ENCODE data around the gene HOXD10.

The HOXD10 gene

DNA sequence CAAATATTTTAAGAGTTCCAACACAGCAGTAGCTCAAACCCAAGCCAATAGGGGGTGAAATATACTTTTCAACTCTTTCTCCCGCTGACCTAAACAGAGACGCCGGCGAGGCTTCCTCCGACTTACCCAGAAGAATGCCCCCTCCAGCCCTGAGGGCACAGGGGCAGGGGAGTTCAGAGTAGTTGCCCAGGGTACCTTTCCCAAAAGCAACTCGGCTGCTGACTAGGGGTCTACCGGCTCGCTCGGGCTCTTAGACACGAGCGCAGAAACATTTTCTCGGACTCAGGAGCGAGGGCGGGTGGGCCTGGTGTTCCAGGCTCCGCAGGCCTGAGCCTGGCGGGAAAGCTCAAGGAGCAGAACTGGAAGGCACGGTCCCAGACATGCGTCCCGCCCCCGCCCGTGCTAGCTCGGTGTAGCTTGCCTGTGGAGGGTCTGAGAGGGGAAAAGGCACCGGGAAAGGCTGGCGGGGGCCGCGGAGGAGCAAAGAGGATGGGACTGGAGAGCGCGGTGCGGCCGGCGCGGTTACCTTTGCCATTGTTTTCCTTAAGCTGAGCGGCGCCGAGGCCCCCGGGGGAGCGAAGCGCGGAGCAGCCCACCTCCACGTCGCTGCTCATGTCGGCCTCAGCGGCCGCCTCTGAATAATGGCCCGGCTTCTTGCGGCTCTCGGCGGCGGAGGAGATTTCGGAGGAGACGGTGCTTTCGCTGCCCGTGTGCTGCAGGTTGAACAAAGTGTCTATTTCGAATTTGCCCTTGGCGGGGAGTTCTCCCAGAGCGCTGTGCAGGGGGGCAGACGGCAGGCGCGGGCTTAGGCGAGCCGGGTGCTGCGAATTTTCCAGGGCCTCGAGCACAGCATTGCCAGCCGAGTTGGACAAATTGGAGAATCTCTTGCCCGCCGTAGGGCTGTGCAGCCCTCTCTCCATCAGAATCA, 33.5 kb upstream of the HOXD10 start:
- no peak for DNase-seq (ENCODE audit: low read depth in 4 of 4, low spot score in 1 of 4)

DNA sequence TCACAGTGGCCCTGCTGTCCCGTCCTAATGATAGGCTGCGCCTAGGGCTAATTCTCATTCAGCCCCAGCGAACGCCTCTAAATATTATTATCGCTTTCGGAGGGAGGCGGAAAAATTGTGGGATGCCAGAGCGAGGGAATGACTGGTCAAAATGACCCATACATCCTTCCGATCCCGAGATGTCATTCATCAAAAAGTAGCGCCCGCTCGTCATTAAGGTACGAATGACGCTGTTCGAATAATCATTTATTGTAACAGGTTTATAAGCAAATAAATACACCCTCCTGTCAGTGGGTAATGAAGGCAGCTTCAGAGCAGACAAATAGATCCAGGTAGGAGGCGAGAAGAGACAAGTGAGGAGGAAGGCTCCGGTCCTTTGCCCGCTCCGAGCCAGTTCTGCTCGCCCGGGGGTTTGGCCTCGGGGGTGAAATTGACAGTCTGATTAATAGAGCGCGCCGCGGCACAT, 32.7 kb upstream of the HOXD10 start, which contains the start of gene EVX2:
Gene EVX2, minus strand, starts transcription at position 167 of the 466 bp plus-strand sequence. CDS start 186 bp downstream, outside the sequence.
- DNase-seq (ENCODE audit: low read depth in 4 of 4, low spot score in 1 of 4): no peak

DNA sequence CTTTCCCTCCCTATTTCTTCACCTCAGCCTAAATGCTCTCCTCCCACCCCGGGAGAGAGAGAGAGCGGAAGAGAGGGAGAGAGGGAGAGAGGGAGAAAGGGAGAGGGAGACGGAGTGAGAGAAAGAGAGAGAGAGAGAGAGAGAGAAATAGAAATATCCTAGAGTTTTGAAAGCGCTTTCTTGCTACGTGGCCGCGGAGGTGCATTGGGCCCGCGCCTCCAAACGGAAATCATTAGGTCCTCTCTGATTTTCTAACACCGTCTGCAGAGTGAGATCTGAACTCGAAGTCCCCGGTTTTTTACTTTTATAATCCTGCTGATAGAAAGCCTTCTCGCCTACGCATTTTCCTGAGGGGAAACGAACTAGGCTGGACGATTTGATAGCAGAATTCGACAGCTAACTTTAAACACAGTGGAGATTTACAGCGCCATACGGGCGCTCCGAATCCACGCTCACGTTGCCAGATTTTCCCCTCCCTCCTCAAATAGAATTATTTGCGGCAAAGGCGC, 31.9 kb upstream of the HOXD10 start:
- no peak for DNase-seq (ENCODE audit: low read depth in 4 of 4, low spot score in 1 of 4)

DNA sequence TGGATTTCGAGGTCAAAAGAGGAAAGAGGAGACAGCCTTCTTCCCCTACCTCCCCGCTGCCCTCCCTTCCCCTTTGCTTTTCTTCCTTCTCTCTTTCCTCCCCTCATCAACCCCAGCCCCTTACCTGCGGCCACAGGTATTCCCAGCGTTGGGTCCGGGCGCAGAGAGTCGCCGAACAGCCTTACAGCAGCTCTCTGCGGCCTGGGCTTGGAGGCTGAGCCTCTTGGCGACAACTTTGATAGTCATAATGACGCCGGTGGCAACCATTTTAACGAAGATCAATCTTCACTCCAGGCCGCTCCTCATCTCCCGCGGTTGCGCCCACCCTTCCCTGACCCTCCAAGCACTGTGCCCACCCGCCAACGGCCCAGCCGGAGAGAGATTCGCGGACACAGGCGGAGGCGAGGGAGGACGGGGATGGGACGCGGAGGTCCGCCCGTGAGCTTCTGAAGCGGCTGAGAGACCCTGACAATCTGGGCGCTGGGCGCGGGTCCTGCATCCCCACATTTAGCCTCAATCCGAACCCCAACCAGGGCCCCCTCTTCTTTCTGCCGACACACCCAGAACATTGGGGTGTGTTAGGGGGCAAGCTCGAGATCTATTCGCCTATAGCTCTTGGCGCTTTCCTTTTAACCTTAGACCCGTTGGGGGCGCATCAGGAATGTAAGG, 31.3 kb upstream of the HOXD10 start:
- no peak for DNase-seq (ENCODE audit: low read depth in 4 of 4, low spot score in 1 of 4)

DNA sequence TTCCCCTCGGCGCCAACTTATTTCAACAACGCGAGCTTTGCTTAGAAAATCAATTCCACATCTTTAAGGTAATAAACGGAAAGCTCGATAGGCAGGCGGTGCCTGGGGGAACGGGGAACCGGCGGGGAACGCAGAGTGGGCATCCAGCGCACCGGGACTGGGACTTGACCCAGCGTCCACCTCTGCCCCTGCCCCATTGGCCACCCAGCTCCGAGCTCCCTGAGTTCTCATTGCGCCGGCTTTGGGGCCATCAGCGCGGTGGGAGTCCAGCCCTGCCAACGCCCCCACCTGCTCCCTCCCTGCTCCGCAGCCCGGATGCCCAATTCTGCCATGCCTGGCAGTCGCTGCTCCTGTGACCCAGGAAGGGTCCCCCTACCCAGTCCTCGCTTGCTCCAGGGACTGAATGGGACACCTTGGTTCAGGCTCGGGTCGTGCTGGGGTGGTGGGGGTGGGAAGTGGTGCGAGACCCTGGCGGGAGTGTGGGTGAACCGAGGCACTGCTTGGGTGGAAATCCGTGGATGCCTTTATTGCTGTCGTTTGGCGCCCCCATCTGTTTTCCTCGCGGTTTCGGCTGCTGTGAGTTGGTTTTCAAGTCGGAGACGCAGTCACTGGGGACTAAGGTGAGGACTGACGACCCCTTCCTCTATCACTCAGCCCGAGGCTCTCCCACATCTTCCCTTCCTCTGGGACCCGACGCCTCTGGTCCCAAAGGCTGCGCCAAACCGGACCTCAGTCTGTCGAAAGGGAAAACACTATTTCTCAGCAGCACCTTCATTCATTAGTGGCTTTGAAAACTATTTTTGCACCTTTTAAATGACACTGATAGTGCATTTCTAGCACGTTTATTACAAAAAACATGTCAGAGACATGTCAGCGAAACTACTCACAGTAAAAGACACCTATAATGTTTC, 30.5 kb upstream of the HOXD10 start:
- no peak for DNase-seq (ENCODE audit: low read depth in 4 of 4, low spot score in 1 of 4)

DNA sequence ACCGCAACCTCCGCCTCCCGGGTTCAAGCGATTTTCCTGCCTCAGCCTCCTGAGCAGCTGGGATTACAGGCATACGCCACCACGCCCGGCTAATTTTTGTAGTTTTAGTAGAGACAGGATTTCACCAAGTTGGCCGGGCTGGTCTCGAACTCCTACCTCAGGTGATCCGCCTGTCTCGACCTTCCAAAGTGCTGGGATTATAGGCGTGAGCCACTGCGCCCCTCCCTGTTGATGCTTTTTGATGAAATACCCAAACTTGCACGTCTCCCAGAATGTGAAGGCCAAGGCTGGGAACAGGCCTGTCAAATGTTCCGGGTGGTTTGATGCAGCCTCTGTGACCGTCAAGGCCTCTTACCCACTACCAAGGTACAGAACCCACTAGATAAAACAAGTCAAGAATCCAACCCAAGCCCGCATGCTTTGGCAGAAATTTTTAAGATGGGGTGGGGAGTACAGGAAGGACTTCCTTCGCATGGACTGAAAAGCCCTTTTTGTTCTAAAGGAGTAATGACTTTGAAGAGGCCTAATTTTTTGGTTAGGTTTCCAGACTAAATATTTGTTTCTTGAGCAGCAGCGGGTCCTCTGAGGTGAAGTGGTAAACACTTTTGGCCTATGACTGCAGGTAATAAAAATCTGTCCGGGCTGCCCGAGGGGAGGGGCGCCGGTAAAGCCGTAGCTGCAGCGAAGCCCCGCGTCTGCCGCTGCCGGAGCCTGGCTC, 29.1 kb upstream of the HOXD10 start:
- DNase-seq (ENCODE audit: low read depth in 4 of 4, low spot score in 1 of 4): no peak

DNA sequence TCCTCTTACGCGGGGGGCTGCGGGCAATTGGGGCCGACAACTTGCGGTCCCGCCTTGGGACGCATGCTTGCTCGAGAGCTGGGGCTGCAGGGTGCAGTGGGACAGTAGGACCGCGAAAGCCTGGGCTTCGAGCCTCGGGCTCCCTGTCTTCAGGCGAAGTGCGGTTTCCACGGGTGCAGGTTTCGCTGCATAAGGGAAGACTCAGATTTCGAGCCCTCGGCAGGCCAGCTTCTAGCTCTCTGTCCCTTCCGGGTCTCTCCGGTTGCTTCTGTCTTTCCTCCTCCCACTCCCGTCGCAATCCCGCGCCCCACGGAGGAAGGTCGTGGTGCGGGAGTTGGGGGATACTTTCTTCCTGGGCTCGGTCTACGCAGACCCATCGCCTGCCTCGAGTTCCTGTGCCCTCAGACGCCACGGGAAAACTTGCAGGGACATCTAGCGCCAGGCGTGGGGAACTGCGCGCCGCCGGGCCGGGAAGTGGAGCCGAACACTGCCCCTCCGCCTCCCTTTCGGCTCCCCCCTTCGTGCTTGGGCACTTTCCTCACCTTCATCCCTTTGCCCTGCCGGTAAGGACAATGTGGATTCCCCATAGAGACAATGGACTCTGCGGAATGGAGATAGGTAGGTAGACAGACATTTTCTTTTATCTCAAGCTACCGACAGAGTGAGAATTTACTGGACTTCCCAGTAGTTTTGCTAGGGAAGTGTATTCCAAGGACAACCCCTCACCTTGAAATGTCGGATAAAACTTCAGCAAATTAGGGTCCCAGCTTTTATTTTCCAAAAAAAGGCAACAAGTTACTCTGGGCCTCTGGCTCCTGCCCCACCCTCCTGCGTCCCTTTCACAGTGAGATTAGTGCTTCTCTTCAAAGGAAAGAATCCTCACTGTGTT, 28.3 kb upstream of the HOXD10 start:
- no peak for DNase-seq (ENCODE audit: low read depth in 4 of 4, low spot score in 1 of 4)

DNA sequence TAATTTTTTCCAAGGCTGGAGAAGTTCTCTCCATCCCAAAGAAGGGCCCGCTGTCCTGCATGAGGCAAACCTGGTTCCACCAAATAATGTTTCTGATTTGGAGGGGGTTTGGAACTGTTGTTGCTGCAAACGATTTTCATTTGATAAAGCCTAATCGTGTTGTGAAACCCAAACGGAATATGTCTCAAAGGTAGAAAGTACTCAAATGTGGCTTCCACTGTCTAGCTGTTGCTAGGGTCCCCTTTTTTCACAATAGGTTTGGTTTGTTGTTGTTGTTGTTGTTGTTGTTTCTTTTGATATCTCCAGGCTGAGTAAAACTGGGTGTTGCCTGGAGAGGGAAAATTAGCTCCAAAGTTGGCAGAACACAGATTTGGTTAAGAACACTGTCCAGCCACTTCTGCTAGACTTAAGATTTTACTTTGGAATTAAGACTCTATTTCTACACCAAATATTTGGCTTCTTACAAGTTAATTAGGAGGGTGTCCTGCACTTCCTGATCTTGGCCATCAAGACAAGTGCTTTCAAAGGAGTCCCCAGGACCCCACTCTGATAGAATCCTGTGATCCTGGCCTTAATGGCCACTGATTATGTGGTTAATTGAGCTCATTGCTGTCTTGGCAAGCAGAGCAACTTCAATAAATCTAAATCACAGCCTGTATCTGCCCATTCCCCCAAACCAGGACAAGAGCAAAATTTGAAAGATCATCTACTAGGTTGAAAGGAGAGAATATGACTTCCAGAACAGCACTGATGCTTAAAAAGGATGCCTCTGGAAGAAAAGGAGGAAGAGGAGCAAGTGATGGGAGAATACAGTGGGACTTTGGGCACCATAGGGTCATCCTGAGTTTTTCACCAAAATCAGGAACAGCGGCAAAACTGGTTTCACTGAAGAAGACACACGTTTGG, 27.4 kb upstream of the HOXD10 start:
- DNase-seq (ENCODE audit: low read depth in 4 of 4, low spot score in 1 of 4): no peak

DNA sequence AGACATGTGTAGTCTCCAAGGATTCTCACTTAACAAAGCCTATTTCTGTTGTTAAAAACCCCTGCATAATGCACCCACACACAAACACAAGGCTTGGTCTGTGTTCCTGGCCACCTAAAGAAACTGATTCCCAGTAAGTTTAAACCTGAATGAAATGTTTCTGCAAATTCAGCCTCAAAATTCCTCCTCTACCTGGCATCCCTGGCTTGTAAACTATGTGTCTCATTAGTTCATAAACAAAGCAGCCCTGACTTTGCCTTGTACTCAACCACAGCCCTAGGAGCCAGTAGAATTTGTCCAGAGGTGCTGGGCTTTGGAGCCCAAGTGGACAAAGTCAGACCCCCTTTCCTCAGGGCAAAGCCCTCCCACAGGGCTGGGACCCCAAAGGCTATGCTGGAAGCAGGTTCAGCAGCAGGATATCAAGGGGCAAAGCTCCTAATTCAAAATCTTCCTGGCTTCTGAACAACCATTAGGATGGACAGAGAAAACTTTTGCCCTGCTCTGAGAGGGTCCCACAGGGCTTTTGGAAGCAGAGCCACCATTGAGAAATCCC, 26.7 kb upstream of the HOXD10 start:
- no peak for DNase-seq (ENCODE audit: low read depth in 4 of 4, low spot score in 1 of 4)

DNA sequence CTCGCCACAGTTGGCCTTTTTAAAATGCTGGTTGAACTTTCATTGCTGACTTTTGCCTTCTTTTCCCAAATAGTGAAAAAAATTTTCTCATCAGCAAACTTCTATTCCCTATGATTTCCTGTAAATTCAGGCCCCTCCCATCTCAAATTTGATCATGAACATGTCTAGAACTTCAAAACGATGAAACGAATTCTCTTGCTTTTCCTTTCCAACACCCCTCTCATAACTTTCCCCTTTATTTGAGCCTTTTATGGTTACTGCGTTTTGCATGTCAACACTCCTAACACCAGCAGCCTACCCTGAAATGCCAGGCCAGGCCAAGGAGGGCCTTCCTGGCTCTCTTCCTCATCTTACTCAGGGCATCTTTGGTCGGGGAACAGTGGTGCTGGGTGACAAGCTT, 25.7 kb upstream of the HOXD10 start:
- no peak for DNase-seq (ENCODE audit: low read depth in 4 of 4, low spot score in 1 of 4)

DNA sequence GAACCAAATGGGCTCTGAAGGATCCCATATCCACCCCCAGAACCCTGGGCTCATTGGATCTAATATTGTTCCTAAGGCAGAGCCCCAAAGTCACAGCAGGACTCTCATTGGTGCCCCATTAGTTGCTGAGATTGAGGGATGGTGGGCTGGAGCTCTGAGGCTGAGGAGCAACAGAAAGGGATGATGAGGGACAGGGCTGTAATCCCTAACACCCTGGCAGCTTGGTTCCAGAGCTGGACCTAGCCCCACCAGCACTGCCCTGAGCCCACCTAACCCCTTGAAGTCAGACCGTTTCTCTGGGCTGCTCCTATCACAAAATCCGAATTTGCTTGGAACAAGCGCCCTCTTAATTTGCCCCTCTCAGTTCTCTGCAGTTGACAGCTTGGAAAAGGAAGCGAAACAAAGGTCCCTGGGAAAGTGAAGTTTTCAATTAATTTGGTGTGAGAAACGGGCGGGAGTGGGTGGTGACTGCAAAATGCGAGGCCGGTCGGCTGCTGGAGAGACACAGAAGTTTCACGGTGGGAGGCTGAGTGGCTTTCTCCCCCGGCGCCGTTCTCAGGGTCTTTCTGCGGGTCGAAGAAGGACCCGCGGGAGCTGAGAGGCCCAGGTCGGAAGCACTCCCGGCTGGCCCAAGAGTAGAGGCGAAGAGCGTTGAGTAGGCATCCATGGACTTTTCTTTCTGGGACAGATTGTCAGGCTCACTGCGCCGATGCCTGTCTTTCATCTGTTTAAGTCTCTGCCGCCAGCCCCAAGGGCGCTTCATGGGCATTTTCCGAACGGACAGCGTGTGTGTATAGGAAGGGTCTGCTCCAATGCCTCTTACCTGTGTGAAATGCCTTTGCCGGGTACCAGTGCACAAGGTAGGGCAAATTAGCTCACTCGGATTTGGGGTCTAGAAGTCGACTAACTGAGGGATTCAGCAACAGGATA, 25.0 kb upstream of the HOXD10 start:
- no peak for DNase-seq (ENCODE audit: low read depth in 4 of 4, low spot score in 1 of 4)

DNA sequence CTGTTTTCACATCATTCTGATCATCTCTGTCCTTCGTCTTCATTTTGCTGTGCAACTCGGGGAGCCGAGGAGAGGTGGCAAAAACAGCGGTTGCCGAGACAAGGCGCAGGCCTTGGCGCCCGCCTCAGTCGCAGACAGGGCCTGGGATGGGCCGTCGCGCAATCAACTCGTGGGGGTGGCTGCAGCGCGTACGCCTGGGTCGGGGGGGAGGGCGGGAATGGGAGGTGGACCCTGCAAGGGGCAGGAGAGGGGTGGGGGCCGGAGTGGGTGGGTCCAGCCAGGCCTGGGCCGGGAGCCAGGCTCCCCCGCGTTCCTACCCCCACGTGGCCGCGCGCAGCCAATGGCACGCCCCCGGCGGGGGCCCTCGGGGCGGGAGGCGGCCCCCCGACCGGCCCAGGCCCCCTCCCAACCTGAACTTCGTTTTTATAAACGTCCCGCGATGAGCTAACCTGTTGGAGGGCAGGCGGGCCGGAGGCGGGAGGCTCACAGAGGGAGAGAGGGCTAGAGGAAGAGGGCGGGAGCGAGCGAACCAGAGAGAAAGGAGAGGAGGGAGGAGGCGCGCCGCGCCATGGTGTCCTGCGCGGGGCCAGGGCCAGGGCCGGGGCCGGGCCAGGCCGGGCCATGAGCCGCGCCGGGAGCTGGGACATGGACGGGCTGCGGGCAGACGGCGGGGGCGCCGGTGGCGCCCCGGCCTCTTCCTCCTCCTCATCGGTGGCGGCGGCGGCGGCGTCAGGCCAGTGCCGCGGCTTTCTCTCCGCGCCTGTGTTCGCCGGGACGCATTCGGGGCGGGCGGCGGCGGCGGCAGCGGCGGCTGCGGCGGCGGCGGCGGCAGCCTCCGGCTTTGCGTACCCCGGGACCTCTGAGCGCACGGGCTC, 24.1 kb upstream of the HOXD10 start, which contains the start of gene HOXD13:
Gene HOXD13, plus strand, starts transcription at position 452 of the 875 bp plus-strand sequence. Its CDS starts 170 bp downstream, at position 622.
- no peak for DNase-seq (ENCODE audit: low read depth in 4 of 4, low spot score in 1 of 4)

DNA sequence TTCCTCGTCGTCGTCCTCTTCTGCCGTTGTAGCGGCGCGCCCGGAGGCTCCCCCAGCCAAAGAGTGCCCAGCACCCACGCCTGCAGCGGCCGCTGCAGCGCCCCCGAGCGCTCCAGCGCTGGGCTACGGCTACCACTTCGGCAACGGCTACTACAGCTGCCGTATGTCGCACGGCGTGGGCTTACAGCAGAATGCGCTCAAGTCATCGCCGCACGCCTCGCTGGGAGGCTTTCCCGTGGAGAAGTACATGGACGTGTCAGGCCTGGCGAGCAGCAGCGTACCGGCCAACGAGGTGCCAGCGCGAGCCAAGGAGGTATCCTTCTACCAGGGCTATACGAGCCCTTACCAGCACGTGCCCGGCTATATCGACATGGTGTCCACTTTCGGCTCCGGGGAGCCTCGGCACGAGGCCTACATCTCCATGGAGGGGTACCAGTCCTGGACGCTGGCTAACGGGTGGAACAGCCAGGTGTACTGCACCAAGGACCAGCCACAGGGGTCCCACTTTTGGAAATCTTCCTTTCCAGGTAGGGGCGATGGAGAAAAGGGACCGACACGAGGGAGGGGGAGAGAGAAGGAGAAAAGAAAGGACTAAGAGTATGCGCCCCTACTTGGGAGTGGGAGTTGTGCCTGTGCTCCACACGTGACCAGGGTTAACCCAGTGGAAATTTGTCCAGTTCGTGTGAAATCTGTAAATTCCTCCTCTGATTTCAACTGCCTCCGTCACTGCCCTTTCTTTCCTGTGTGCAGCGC, 23.3 kb upstream of the HOXD10 start:
- no peak for DNase-seq (ENCODE audit: low read depth in 4 of 4, low spot score in 1 of 4)

DNA sequence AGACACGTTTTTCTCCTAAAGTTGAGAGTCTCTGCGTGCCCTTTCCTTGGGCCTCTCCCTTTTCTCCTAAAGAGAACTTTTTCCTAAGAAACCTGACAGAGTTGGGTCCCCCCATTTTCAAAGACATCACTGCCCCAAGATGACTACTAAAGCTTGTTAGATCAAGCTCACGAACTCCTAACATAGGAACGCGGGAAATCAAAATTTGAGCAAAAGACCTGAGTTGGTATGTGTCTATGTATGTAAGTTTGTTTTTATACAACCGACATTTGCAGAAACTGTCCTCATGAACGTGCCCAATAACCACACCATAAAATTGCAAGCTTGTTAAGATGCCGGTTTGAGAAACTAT, 22.7 kb upstream of the HOXD10 start:
- DNase-seq (ENCODE audit: low read depth in 4 of 4, low spot score in 1 of 4): no peak

DNA sequence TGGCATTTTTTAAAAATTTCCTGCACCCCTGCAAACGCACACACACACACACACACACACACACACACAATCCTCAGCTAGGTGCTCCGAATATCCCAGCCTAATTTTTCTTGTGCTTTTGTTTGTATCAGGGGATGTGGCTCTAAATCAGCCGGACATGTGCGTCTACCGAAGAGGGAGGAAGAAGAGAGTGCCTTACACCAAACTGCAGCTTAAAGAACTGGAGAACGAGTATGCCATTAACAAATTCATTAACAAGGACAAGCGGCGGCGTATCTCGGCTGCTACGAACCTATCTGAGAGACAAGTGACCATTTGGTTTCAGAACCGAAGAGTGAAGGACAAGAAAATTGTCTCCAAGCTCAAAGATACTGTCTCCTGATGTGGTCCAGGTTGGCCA, 22.2 kb upstream of the HOXD10 start:
- DNase-seq (ENCODE audit: low read depth in 4 of 4, low spot score in 1 of 4): no peak
